ENCODE data around the gene IFITM1.
"Not testable (repeated sequence)": the region's sequence is repeated elsewhere in the genome, so short reads cannot be mapped to it uniquely, and the experiment has no call there.

The IFITM1 gene

GRCh38 chr11:350723-351255 is 36.9 kb downstream of the IFITM1 start:
- DNase-seq = no peak

GRCh38 chr11:351411-351810 is 37.6 kb downstream of the IFITM1 start:
- DNase-seq = no peak

- DNase-seq = no peak
These were observed 38.7 kb downstream of the IFITM1 start for GRCh38 chr11:352456-353031.

DNA sequence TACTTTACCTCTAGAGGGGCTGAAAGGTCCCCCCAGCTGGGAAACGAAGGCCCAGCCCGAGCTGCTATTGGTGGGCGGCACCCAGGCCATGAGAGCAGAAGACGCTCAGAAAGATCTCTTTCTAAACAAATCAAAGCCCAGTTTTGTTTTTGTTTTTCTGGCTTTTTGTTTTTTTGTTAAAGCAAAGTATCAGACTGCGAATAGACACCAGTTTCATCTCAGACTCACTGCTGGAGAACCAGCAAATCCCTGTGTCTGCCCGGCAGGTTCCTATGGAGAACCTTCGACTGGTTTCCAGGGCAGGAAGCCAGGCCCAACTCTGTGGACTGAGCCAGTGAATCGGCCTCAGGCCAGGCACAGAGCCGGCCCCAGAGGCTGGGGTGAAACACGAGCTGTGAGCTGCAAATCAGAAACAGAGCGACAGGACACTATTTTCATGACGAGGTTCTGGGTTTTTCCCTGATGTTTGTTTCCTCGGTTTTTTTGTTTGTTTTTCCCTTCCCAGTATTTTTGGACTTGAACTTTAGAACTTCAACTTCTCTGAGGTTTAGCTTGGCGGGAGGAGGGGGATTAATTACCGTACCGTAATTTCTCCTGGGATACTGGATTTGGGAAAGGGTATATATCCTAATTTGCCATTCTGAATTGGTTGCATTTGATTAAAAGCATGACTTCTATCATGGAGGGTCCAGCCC is 39.5 kb downstream of the IFITM1 start:
- no peak for DNase-seq

DNA sequence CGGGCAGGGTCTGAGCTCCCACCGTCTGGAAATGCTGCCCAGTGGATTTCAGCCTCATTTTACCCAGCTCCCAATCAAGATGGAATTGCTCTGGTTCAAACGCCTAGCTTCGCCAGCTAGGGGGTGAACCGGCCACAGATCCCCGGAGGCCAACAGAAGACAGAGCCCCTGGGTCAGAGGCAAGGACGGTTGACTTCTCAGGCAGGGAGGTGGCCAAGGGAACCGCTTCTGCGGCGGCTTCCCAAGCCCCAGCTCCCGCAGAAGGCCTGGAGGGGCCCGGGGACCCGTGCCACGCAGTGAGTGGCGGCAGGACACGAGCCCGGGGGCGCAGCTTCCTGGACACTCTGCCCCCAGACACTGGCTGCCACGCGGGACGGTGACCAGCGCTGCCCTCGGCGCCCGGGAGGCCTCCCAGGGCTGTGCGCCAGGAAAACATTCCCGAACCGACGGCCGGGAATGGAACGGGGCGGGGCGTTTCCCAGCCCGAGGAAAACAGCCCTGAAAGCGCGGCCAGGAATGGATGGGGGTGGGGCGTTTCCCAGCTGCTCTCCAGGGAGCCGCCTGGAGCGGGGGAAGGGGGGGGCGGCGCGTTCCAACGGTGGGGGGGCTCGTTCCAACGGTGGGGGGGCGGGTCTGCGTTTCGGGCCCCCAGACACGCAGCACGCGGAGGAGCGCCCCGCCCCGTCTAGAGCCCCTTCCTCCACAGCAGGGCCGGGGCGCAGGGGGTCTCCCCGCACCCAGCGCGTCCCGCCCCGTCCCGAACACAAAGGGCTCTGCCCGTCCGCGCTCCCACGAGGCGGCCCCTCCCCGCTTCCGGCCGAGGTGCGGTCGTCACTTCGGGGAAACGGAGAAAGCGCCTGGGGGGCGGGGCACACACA is 42.0 kb downstream of the IFITM1 start:
- peak; percentile 63 for DNase-seq

DNA sequence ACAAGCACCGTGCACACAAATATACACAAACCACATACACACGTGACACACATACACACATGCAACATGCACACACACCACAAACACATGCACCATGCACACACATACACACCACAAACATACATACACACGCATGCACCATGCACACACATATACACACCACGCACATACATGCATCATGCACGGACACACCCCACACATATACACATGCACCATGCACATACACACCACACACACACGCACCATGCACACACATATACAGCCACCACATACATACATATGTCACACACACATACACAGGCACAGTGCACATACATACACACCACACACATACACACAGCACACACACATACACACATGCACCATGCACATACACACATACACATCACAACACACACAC is 42.8 kb downstream of the IFITM1 start:
- no peak for DNase-seq

DNA sequence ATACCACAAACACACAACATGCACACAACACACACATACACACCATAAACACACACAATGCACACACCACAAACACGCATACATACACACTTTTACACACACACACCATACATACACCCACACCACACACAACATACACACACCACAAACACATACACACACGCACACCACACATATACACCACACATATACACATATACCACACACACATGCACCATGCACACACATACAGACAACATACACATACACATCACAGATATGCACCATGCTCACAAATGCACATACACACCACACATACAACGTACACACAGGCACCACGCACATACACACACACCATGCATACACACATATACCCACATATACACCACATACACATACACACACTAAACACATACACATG is 43.7 kb downstream of the IFITM1 start:
- no peak for DNase-seq

- DNase-seq = no peak
These were observed 44.4 kb downstream of the IFITM1 start for GRCh38 chr11:358129-358800.

GRCh38 chr11:359181-359714 is 45.4 kb downstream of the IFITM1 start:
- DNase-seq = no peak

DNA sequence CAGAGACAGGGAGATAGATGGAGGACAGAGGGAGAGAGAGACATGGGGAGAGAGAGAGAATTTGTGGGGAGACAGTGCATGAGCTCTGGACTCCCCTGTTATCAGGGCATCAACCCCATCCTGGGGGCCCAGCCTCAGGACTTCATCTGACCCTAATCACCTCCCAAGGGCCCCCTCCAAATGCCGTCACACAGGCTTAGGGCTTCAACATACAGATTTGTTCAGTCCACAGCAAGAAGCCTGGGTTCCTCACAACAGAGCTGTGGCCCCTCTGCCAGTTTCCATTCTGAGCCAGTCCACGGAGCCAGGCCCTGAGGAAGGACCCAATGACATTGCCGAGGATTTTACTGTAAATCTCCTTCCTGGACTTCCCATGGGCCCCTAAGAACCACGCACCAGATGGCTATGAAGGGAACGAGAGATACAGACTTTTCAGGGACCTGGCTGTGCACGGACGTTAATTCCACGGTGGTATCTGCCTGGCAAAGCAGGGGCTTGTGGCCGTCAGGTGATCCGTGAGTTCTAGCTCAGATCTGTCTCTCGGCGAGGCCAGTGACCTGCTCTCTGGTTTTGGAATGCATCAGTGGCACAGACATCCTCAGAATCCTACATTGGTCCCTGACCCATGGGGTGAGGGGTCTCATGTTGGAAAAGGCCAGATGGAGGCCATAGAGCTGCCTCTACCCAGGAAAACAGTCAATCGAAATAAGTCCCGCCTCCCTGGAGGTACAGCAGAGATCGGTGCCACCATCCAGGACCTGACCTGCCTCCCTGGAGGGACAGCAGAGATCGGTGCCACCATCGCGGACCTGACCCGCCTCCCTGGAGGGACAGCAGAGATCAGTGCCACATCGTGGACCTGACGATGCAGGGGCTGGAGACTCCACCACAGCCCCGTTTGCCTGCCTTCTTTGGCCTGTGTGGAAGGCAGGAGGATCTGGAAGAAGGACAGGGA is 46.8 kb downstream of the IFITM1 start:
- no peak for DNase-seq

- DNase-seq = no peak
These were observed 49.0 kb downstream of the IFITM1 start for GRCh38 chr11:362642-363442.

DNA sequence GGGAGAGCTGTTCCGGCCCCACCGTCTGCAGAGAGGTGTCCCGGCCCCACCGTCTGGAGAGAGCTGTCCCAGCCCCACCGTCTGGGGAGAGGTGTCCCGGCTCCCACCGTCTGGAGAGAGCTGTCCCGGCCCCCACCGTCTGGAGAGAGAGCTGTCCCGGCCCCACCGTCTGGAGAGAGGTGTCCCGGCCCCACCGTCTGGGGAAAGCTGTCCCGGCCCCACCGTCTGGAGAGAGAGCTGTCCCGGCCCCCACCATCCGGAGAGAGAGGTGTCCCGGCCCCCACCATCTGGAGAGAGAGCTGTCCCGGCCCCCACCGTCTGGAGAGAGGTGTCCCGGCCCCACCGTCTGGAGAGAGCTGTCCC is 49.6 kb downstream of the IFITM1 start:
- not testable (repeated sequence) for DNase-seq

- peak; percentile 44 for DNase-seq
These were observed 50.3 kb downstream of the IFITM1 start for GRCh38 chr11:363948-364761.
